CD4-positive, alpha-beta T cell (primary cell): ENCODE measurements around the gene FOXO1. TPM values are rescaled to one million over a fixed set of nuclear protein-coding genes. Genes with fewer than 3 reads are reported as not detected.

Experiments used
- ATAC-seq: fragments of 200-7000 bp; cut with Tn5 transposase; one replicate; pipeline ENCODE4 v1.10.0; 2022; ENCODE audit warnings: mild to moderate bottlenecking; ENCODE audit not compliant: poor library complexity
- CTCF ChIA-PET: fragments of 350-600 bp; sonication (Branson Sonifier 250); formaldehyde crosslinking; loops from one replicate; lab custom pipeline; 2021; ENCODE audit warnings: antibody characterized with exemption, inconsistent platforms; lab: Charles Lee
- POLR2A ChIA-PET: fragments of 350-600 bp; sonication (Branson Sonifier 250); formaldehyde crosslinking; loops from one replicate; lab custom pipeline; 2021; ENCODE audit warnings: antibody characterized with exemption, inconsistent platforms; lab: Charles Lee
- DNase-seq, 14 experiments: peaks; one replicate each; pipeline ENCODE4 v3.0.0-alpha.2; 2013 to 2020; ENCODE audit warnings: mixed read lengths in 2 of 14
- H3K27ac ChIP-seq, 2 donors: one replicate each; pipeline versions ENCODE4 v1.5.1 to v1.7.0; 2013; ENCODE audit warnings: low read length in 2 of 2, low read depth in 1 of 2, mild to moderate bottlenecking in 1 of 2
- H3K27me3 ChIP-seq, 2 experiments: 1 replicate in 1 of 2; 2 replicates in 1 of 2; pipeline versions ENCODE4 v1.6.1 to v1.7.0; 2013; ENCODE audit warnings: low read length in 2 of 2, control low read depth in 1 of 2, mild to moderate bottlenecking in 1 of 2, moderate library complexity in 1 of 2; ENCODE audit not compliant: insufficient read depth in 2 of 2, control insufficient read depth in 1 of 2
- H3K36me3 ChIP-seq: one replicate; pipeline ENCODE4 v1.6.1; 2013; ENCODE audit warnings: low read length, control low read depth; ENCODE audit not compliant: insufficient read depth
- H3K4me1 ChIP-seq: one replicate; pipeline ENCODE4 v1.6.1; 2013; ENCODE audit warnings: low read length, control low read depth; ENCODE audit not compliant: insufficient read depth
- H3K4me3 ChIP-seq: one replicate; pipeline ENCODE4 v1.5.1; 2013; ENCODE audit warnings: mild to moderate bottlenecking, low read length, moderate library complexity
- H3K9me3 ChIP-seq, 2 experiments: 1 replicate in 1 of 2; 2 replicates in 1 of 2; pipeline versions ENCODE4 v1.6.1 to v1.7.0; 2013; ENCODE audit warnings: low read length in 2 of 2, mild to moderate bottlenecking in 2 of 2, control low read depth in 1 of 2, moderate library complexity in 1 of 2; ENCODE audit not compliant: control insufficient read depth in 1 of 2, insufficient read depth in 1 of 2
- H3K27ac Mint-ChIP-seq: one replicate; pipeline ENCODE4 v1.8.0; 2020; ENCODE audit warnings: mixed read lengths
- H3K27me3 Mint-ChIP-seq: one replicate; pipeline ENCODE4 v1.8.0; 2021; ENCODE audit warnings: mixed read lengths
- H3K36me3 Mint-ChIP-seq: one replicate; pipeline ENCODE4 v1.8.0; 2021; ENCODE audit warnings: low read depth, mixed read lengths
- H3K4me1 Mint-ChIP-seq: one replicate; pipeline ENCODE4 v1.8.0; 2021; ENCODE audit warnings: low read depth, mixed read lengths
- H3K4me3 Mint-ChIP-seq: one replicate; pipeline ENCODE4 v1.8.0; 2020; ENCODE audit warnings: mild to moderate bottlenecking, mixed read lengths
- H3K9me3 Mint-ChIP-seq: one replicate; pipeline ENCODE4 v1.8.0; 2020; ENCODE audit warnings: mixed read lengths
- intact Hi-C, 2 experiments: fragments of 100-400 bp; cut with DNase I in 1 of 2; cut with micrococcal nuclease in 1 of 2; formaldehyde crosslinking; loops; one replicate each; pipeline versions ENCODE4 v1.15.1 to v1.9.0; 2023 to 2025; cut with DNase I, micrococcal nuclease
- total RNA-seq, 174 experiments: library from RNA in 2 of 174; stranded (reverse) in 2 of 174; gene quantifications; one replicate each; pipeline ENCODE4 v1.2.3 and lab custom pipeline; 2021 to 2026
- TF ChIP-seq, protein P1 (sequence below): fragments of 200-600 bp; IDR thresholded peaks from one replicate; pipeline ENCODE4 v1.8.0; 2022; ENCODE audit warnings: antibody characterized with exemption, mild to moderate bottlenecking

FOXO1 gene
- total RNA-seq, 2 experiments from 2014 or later: 93.1 to 101 TPM

DNA sequence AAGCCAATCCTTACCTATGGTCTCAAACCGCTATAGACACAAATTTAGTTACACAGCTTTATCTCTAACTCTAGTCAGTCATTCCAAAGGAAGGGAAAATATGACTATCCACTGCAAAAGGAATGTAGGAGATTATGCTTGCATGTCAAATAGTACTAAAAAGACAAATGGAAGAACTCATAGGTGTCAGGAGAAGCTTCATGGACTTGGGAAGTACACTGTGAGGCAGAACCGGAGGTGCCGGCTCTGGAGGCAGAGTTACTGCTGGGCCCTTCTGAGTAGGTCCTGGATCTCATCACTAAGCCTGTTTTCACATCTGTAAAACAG lies 97.5 kb downstream of the FOXO1 start:
- ChIA-PET CTCF (no interaction called here), POLR2A (interaction anchor here (0.9 kb wide), 1 partner anchor 83 kb away, joined by 3 read pairs; no protein-coding TSS in a partner anchor)
- Mint-ChIP-seq H3K27me3 (no peaks in the 10 kb centered on the region), H3K27ac (peak overlapping the region; percentile 75), H3K4me3 (peak overlapping the region; percentile 34), H3K4me1 (peaks cover 95% of the 10 kb centered on the region), H3K36me3 (peaks cover 5% of the 10 kb centered on the region), H3K9me3 (no peaks in the 10 kb centered on the region)
- intact Hi-C loops: loop anchor here in 1 of 2 experiments (5.0 kb wide), 1 partner anchor 93 kb away; no protein-coding TSS in a partner anchor
- DNase-seq: no peak
- Histone ChIP-seq H3K36me3 (no peaks in the 10 kb centered on the region), H3K4me1 (peaks cover 77% of the 10 kb centered on the region), H3K4me3 (no peak overlapping the region), H3K27ac (no peak overlapping the region), H3K27me3 (no peaks in the 10 kb centered on the region), H3K9me3 (no peaks in the 10 kb centered on the region)
- TF ChIP-seq, protein P1, sequence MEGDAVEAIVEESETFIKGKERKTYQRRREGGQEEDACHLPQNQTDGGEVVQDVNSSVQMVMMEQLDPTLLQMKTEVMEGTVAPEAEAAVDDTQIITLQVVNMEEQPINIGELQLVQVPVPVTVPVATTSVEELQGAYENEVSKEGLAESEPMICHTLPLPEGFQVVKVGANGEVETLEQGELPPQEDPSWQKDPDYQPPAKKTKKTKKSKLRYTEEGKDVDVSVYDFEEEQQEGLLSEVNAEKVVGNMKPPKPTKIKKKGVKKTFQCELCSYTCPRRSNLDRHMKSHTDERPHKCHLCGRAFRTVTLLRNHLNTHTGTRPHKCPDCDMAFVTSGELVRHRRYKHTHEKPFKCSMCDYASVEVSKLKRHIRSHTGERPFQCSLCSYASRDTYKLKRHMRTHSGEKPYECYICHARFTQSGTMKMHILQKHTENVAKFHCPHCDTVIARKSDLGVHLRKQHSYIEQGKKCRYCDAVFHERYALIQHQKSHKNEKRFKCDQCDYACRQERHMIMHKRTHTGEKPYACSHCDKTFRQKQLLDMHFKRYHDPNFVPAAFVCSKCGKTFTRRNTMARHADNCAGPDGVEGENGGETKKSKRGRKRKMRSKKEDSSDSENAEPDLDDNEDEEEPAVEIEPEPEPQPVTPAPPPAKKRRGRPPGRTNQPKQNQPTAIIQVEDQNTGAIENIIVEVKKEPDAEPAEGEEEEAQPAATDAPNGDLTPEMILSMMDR: no peak
- ATAC-seq: no peak

DNA sequence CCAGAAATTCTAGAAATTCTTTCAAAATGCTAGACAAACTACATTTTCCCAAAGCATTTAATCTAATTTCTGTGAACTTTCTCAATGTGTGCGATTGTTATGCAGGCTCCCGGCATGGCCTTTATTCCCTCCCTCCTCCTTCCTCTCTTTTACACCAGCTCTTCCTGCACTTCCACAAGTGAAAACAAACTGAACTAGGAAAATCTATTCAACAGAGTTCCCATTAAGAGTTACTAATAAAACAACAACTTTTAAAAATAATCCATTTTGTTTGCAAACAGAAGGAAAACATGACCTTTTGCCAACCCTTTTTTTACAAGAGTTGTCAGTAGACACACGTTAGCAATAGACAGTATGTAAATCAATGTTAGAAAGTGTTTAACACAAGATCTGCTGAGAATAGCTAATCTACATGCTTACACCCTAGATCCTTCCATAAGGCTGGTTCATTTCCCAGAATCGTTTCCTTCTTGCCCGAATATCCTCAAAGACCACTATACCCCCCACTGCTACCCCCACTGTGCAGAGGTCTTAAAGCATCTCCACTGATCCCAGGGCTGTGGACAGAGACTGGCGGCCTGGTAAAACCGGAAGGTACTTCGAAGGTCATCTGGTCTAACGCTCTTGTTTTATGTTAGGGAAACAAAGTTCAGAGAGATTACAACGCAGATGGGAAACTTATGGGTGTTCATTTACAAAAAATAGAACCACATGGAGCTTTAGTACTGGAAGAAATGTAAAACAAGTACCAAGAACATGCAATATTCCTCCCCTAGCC lies 98.0 kb downstream of the FOXO1 start:
- Mint-ChIP-seq H3K27me3 (no peaks in the 10 kb centered on the region), H3K36me3 (peaks cover 5% of the 10 kb centered on the region), H3K4me3 (peak overlapping the region; percentile 56), H3K27ac (peak overlapping the region; percentile 75), H3K9me3 (no peaks in the 10 kb centered on the region), H3K4me1 (peaks cover 95% of the 10 kb centered on the region)
- H3K4me3 ChIP-seq: no peak overlapping the region
- DNase-seq (no peak), ATAC-seq (no peak)
- no peak overlapping the region for H3K27ac ChIP-seq
- H3K4me1 ChIP-seq: peaks cover 83% of the 10 kb centered on the region
- TF ChIP-seq, protein P1: no peak
- no peaks in the 10 kb centered on the region for H3K36me3 ChIP-seq
- ChIA-PET CTCF (no interaction called here), POLR2A (interaction anchor here (0.9 kb wide), 1 partner anchor 82 kb away, joined by 3 read pairs; no protein-coding TSS in a partner anchor)
- intact Hi-C loops: loop anchor here in 1 of 2 experiments (5.0 kb wide), 1 partner anchor 94 kb away; no protein-coding TSS in a partner anchor
- no peaks in the 10 kb centered on the region for H3K27me3 ChIP-seq
- no peaks in the 10 kb centered on the region for H3K9me3 ChIP-seq

DNA sequence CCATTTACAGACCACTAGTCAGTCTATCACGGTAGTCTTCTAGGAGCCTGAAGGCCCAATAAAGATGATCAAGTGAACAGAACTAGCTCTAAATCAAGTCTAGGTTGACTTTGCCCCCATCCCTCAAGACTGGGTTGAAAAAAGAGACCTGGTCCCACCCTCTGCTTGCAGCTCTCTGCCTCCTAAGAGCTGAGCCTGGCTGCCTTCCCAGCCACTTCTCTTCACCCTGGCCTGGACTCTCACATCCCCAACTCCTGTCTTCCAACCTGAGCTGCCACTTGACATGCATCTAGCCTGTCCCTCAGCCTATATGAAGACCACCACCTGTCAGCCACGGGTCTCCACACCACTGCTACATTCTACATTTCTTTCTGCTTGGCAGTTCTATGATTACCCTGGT lies 99.6 kb downstream of the FOXO1 start:
- intact Hi-C loops: loop anchor here in 1 of 2 experiments (5.0 kb wide), 1 partner anchor 95 kb away; no protein-coding TSS in a partner anchor
- Mint-ChIP-seq H3K36me3 (peaks cover 9% of the 10 kb centered on the region), H3K27ac (peak overlapping the region; percentile 75), H3K4me1 (peaks cover 95% of the 10 kb centered on the region), H3K4me3 (peak overlapping the region; percentile 58), H3K27me3 (no peaks in the 10 kb centered on the region), H3K9me3 (no peaks in the 10 kb centered on the region)
- Histone ChIP-seq H3K4me3 (no peak overlapping the region), H3K27ac (no peak overlapping the region), H3K36me3 (no peaks in the 10 kb centered on the region), H3K9me3 (no peaks in the 10 kb centered on the region), H3K4me1 (peaks cover 86% of the 10 kb centered on the region), H3K27me3 (no peaks in the 10 kb centered on the region)
- ChIA-PET POLR2A (interaction anchor here (1.0 to 1.2 kb wide), 2 partner anchors 52 to 379 kb away, joined by 3 read pairs; no protein-coding TSS in a partner anchor), CTCF (no interaction called here)
- ATAC-seq (no peak), DNase-seq (no peak)
- TF ChIP-seq, protein P1: no peak
